Activated CD8-positive, alpha-beta memory T cell treated with anti-CD3 and anti-CD28 coated beads, Interleukin-2, amount 10 ng/mL, durations not matched to agents 7 days and 5 days (primary cell): Measurements from ENCODE around the gene ZBTB25. TPM values are rescaled to one million over a fixed set of nuclear protein-coding genes. Genes with fewer than 3 reads are reported as not detected.

Source experiments
- ATAC-seq: fragments of 150-1000 bp; cut with Tn5 transposase; one replicate; pipeline ENCODE4 v1.10.0; 2021; ENCODE audit warnings: moderate library complexity
- CTCF ChIA-PET: fragments of 350-600 bp; sonication (Branson Sonifier 250); formaldehyde crosslinking; loops from one replicate; lab custom pipeline; 2021; ENCODE audit warnings: antibody characterized with exemption; lab: Charles Lee
- DNase-seq: peaks from one replicate; pipeline ENCODE4 v3.0.0-alpha.2; 2020
- H3K27ac Mint-ChIP-seq: one replicate; pipeline ENCODE4 v1.8.0; 2021; ENCODE audit warnings: mild to moderate bottlenecking, mixed read lengths
- H3K27me3 Mint-ChIP-seq: one replicate; pipeline ENCODE4 v1.8.0; 2021; ENCODE audit warnings: mixed read lengths
- H3K36me3 Mint-ChIP-seq: one replicate; pipeline ENCODE4 v1.8.0; 2021; ENCODE audit warnings: mild to moderate bottlenecking, mixed read lengths
- H3K4me1 Mint-ChIP-seq: one replicate; pipeline ENCODE4 v1.8.0; 2021; ENCODE audit warnings: mixed read lengths
- H3K4me3 Mint-ChIP-seq: one replicate; pipeline ENCODE4 v1.8.0; 2021; ENCODE audit warnings: mild to moderate bottlenecking, moderate library complexity, mixed read lengths
- H3K9me3 Mint-ChIP-seq: one replicate; pipeline ENCODE4 v1.8.0; 2022; ENCODE audit warnings: low read depth, mixed read lengths
- total RNA-seq, 2 experiments: library from RNA; stranded (reverse); gene quantifications; one replicate each; pipeline ENCODE4 v1.2.3, GENCODE V29; 2021

ZBTB25 gene
- total RNA-seq, 2 experiments from 2014 or later = 31.4 to 42.8 TPM

DNA sequence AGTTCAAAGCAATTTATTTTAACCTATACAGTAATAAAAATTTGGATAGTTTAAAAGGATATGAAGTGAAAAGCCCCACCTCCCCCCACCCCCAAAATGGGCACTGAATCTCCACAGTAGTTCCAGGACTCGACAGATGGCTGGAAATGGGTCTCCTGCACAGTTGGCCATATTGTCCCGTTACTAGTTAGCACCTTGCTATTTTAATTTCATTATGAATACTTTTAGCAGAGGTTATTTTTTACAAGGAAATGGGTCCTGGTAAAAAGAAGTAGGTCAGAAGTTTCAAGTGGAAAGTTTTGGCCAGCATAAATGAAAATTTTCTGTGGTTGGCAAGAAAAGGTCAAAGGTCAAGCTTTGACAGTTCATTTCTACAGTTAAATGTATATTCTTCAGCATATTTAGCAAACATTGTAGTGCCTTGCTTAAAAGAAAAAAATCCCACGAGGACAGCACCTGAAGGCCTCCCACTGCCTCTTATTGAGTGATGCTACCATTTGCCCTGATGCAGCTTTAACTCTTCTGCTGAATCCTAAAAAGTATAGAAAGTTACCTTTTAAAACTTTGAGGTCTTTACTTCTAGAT, 87.2 kb downstream of the ZBTB25 start:
- peaks cover 36% of the 10 kb centered on the region for H3K4me1 Mint-ChIP-seq
- peaks cover 69% of the 10 kb centered on the region for H3K36me3 Mint-ChIP-seq
- ATAC-seq (no peak), DNase-seq (no peak)
- no peak overlapping the region for H3K27ac Mint-ChIP-seq
- H3K4me3 Mint-ChIP-seq = no peak overlapping the region
- no peaks in the 10 kb centered on the region for H3K27me3 Mint-ChIP-seq
- no peaks in the 10 kb centered on the region for H3K9me3 Mint-ChIP-seq
- CTCF ChIA-PET = interaction anchor here (1.0 to 2.2 kb wide), 3 partner anchors 14 to 73 kb away, joined by 3 to 11 read pairs (median 3); no protein-coding TSS in a partner anchor

GRCh38 chr14:64412237-64412636, 91.4 kb downstream of the ZBTB25 start:
- Mint-ChIP-seq H3K9me3 (no peaks in the 10 kb centered on the region), H3K27me3 (no peaks in the 10 kb centered on the region), H3K4me1 (peaks cover 52% of the 10 kb centered on the region), H3K4me3 (no peak overlapping the region), H3K36me3 (peaks cover 55% of the 10 kb centered on the region), H3K27ac (peak overlapping the region; percentile 36)
- CTCF ChIA-PET = interaction anchor here (2.5 kb wide), 1 partner anchor 18 kb away, joined by 8 read pairs; no protein-coding TSS in a partner anchor
- DNase-seq (no peak), ATAC-seq (peak; percentile 53)

DNA sequence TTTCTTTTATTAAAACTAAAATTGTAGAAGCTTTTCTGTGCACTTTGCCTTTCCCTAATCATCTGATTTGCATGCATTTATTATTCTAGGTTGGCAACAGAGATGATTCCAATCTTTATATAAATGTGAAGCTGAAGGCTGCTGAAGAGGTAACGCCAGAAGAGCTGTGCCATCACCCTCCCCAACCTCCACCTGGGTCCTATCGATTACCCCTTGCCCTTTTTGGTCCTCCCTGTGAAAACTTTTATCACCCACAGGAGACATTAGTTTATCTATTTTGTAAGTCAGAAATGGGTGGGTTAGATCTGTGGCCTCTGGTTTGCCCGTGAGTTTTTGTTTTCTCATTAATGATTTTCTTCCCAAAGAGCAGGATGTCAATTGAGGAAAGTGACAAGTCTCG, 92.6 kb downstream of the ZBTB25 start:
- peaks cover 50% of the 10 kb centered on the region for H3K4me1 Mint-ChIP-seq

GRCh38 chr14:64410084-64410774, 93.4 kb downstream of the ZBTB25 start:
- CTCF ChIA-PET = interaction anchor here (1.0 to 2.5 kb wide), 3 partner anchors 10 to 20 kb away, joined by 3 to 8 read pairs (median 4); no protein-coding TSS in a partner anchor
- no peaks in the 10 kb centered on the region for H3K27me3 Mint-ChIP-seq
- peaks cover 50% of the 10 kb centered on the region for H3K36me3 Mint-ChIP-seq
- H3K27ac Mint-ChIP-seq = peak overlapping the region; percentile 27
- no peaks in the 10 kb centered on the region for H3K9me3 Mint-ChIP-seq
- no peak for ATAC-seq
- H3K4me1 Mint-ChIP-seq = peaks cover 45% of the 10 kb centered on the region
- no peak overlapping the region for H3K4me3 Mint-ChIP-seq
- DNase-seq = no peak

More for the DNA sequence above, 92.6 kb downstream of the ZBTB25 start:
- H3K9me3 Mint-ChIP-seq = no peaks in the 10 kb centered on the region
- ATAC-seq (no peak), DNase-seq (no peak)
- no peak overlapping the region for H3K4me3 Mint-ChIP-seq
- peak overlapping the region; percentile 20 for H3K27ac Mint-ChIP-seq
- CTCF ChIA-PET = interaction anchor here (1.0 to 2.5 kb wide), 3 partner anchors 10 to 21 kb away, joined by 3 to 8 read pairs (median 3); no protein-coding TSS in a partner anchor
- H3K36me3 Mint-ChIP-seq = peaks cover 52% of the 10 kb centered on the region
- no peaks in the 10 kb centered on the region for H3K27me3 Mint-ChIP-seq

GRCh38 chr14:64409126-64409920, 94.3 kb downstream of the ZBTB25 start:
- CTCF ChIA-PET = interaction anchor here (1.0 kb wide), 1 partner anchor 21 kb away, joined by 4 read pairs; no protein-coding TSS in a partner anchor
- Mint-ChIP-seq H3K27me3 (no peaks in the 10 kb centered on the region), H3K9me3 (no peaks in the 10 kb centered on the region)

GRCh38 chr14:64407329-64407728, 96.3 kb downstream of the ZBTB25 start:
- CTCF ChIA-PET = interaction anchor here (0.7 kb wide), 1 partner anchor 187 kb away, joined by 3 read pairs; no protein-coding TSS in a partner anchor
- peak overlapping the region; percentile 52 for H3K27ac Mint-ChIP-seq
- no peaks in the 10 kb centered on the region for H3K27me3 Mint-ChIP-seq
- H3K4me3 Mint-ChIP-seq = no peak overlapping the region
- ATAC-seq (no peak), DNase-seq (no peak)
- no peaks in the 10 kb centered on the region for H3K9me3 Mint-ChIP-seq
- peaks cover 58% of the 10 kb centered on the region for H3K36me3 Mint-ChIP-seq
- peaks cover 44% of the 10 kb centered on the region for H3K4me1 Mint-ChIP-seq

More at GRCh38 chr14:64409126-64409920, 94.3 kb downstream of the ZBTB25 start:
- ATAC-seq (no peak), DNase-seq (no peak)
- no peak overlapping the region for H3K27ac Mint-ChIP-seq
- no peak overlapping the region for H3K4me3 Mint-ChIP-seq
- H3K4me1 Mint-ChIP-seq = peaks cover 44% of the 10 kb centered on the region
- H3K36me3 Mint-ChIP-seq = peaks cover 52% of the 10 kb centered on the region

DNA sequence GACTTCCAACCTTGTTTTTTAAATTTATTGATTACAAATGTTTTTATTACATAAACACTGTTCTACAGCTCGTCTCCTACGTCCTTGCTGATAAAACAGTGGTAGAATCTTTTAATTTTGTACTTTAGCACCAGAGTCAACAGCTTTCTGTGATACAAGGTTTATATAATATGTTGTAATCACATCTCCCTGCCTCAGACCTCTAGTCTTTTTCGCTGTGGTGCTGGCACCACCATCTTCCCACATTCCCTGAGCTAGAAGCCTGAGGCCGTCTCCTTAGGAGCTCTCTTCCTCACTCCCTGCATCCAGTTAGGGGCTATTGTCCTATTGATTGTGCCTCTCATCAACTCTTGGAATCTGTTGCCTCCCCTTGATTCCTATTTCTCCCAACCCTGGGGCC, 98.3 kb downstream of the ZBTB25 start:
- no peak for ATAC-seq

DNA sequence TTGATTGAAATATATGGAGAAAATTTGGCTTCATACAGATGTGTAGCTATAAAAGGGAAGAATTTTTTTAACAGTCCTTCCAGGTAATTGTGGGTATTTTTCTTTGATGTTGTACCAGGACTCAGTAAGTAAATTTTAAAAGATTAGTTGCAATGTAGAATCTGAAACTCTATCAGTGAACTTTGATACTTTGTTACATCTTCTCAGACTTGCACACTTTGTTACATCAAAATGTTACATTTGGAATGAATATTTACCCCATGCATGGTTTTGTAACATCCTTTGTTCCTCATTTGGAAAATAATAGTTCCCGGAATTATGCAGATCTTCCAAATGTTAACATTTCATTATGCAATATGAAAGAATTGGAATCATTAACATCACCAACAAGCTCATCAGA, 101.7 kb downstream of the ZBTB25 start:
- ATAC-seq (no peak), DNase-seq (no peak)
- Mint-ChIP-seq H3K27me3 (no peaks in the 10 kb centered on the region), H3K9me3 (no peaks in the 10 kb centered on the region), H3K36me3 (peaks cover 55% of the 10 kb centered on the region), H3K4me3 (no peak overlapping the region), H3K27ac (peak overlapping the region; percentile 18), H3K4me1 (peaks cover 14% of the 10 kb centered on the region)
- CTCF ChIA-PET = interaction anchor here (0.5 to 1.9 kb wide), 5 partner anchors 15 to 260 kb away, joined by 3 to 9 read pairs (median 3); no protein-coding TSS in a partner anchor

More for the DNA sequence above, 98.3 kb downstream of the ZBTB25 start:
- Mint-ChIP-seq H3K36me3 (peaks cover 54% of the 10 kb centered on the region), H3K27ac (no peak overlapping the region), H3K9me3 (no peaks in the 10 kb centered on the region), H3K4me3 (no peak overlapping the region), H3K4me1 (peaks cover 25% of the 10 kb centered on the region), H3K27me3 (no peaks in the 10 kb centered on the region)
- DNase-seq = no peak
- CTCF ChIA-PET = interaction anchor here (1.3 to 1.8 kb wide), 2 partner anchors 7 to 25 kb away, joined by 3 to 4 read pairs; no protein-coding TSS in a partner anchor

GRCh38 chr14:64400829-64401459, 102.7 kb downstream of the ZBTB25 start:
- ATAC-seq (no peak), DNase-seq (no peak)
- no peak overlapping the region for H3K4me3 Mint-ChIP-seq
- peaks cover 11% of the 10 kb centered on the region for H3K4me1 Mint-ChIP-seq
- no peaks in the 10 kb centered on the region for H3K9me3 Mint-ChIP-seq
- no peak overlapping the region for H3K27ac Mint-ChIP-seq
- no peaks in the 10 kb centered on the region for H3K27me3 Mint-ChIP-seq
- H3K36me3 Mint-ChIP-seq = peaks cover 49% of the 10 kb centered on the region
- CTCF ChIA-PET = interaction anchor here (0.7 to 2.8 kb wide), 6 partner anchors 10 to 57 kb away, joined by 3 to 9 read pairs (median 4); no protein-coding TSS in a partner anchor

Other genes starting within 250 kb of the ZBTB25 start
- under 1 TPM; 0.15 to 0.49 TPM for gene ESR2, start 209.5 kb downstream of the ZBTB25 start, total RNA-seq
- gene MTHFD1, start 115.5 kb downstream of the ZBTB25 start, total RNA-seq = 100 to 1,000 TPM; 223 to 316 TPM
- 10 to 100 TPM in 1 of 2 experiments, 1 to 10 TPM in 1; 8.8 to 23.2 TPM for gene AKAP5, start 38.3 kb downstream of the ZBTB25 start, total RNA-seq
- 10 to 100 TPM; 73.3 to 84.2 TPM for gene ZBTB1, start 932 bp upstream of the ZBTB25 start, total RNA-seq
- gene HSPA2, start 36.9 kb upstream of the ZBTB25 start, total RNA-seq = 1 to 10 TPM; 7.2 to 7.3 TPM
- gene PPP1R36, start 46.1 kb upstream of the ZBTB25 start, total RNA-seq = not detected
- gene PLEKHG3, start 200.6 kb upstream of the ZBTB25 start, total RNA-seq = 10 to 100 TPM; 11.9 to 28.2 TPM